HEK293T (cell line): ENCODE data around the gene TRIM56.
"Not testable (repeated sequence)": the region's sequence is repeated elsewhere in the genome, so short reads cannot be mapped to it uniquely, and the experiment has no call there.

Experiments
- CTCF ChIA-PET: fragments of 350-600 bp; formaldehyde crosslinking; extraction: SDS; loops from one replicate; lab custom pipeline; 2021; ENCODE audit warnings: antibody characterized with exemption, inconsistent platforms; lab: Yijun Ruan, JAX
- POLR2A ChIA-PET: fragments of 350-600 bp; formaldehyde crosslinking; extraction: SDS; loops from one replicate; lab custom pipeline; 2020; ENCODE audit warnings: antibody characterized with exemption, inconsistent platforms; lab: Yijun Ruan, JAX
- DNase-seq: peaks from one replicate; pipeline ENCODE4 v3.0.0; 2012; ENCODE audit warnings: mixed read lengths; ENCODE audit errors: extremely low spot score
- ARNT ChIP-seq: fragments of 450-650 bp; IDR thresholded peaks from 2 replicates; pipeline ENCODE4 v1.6.1; 2017; ENCODE audit warnings: mild to moderate bottlenecking
- BHLHE40 ChIP-seq: fragments of 450-650 bp; IDR thresholded peaks from 2 replicates; pipeline ENCODE4 v1.6.1; 2016; ENCODE audit warnings: mild to moderate bottlenecking, moderate library complexity, borderline replicate concordance
- CTBP1 ChIP-seq: fragments of 450-650 bp; IDR thresholded peaks from 2 replicates; pipeline ENCODE4 v1.6.1; 2016; ENCODE audit warnings: borderline replicate concordance
- ELF4 ChIP-seq: fragments of 450-650 bp; IDR thresholded peaks from 2 replicates; pipeline ENCODE4 v1.6.1; 2017; ENCODE audit warnings: antibody characterized with exemption
- FOXA1 ChIP-seq: fragments of 450-650 bp; IDR thresholded peaks from 2 replicates; pipeline ENCODE4 v1.6.1; 2016; ENCODE audit warnings: mild to moderate bottlenecking
- FOXK2 ChIP-seq: fragments of 450-650 bp; IDR thresholded peaks from 2 replicates; pipeline ENCODE4 v1.6.1; 2016; ENCODE audit warnings: mild to moderate bottlenecking
- FOXM1 ChIP-seq: fragments of 450-650 bp; IDR thresholded peaks from 2 replicates; pipeline ENCODE4 v1.6.1; 2017; ENCODE audit warnings: mild to moderate bottlenecking, borderline replicate concordance
- HDGF ChIP-seq: fragments of 450-650 bp; IDR thresholded peaks from 2 replicates; pipeline ENCODE4 v1.6.1; 2017; ENCODE audit warnings: antibody characterized with exemption, borderline replicate concordance
- L3MBTL2 ChIP-seq: fragments of 450-650 bp; conservative IDR thresholded peaks from 2 replicates; pipeline ENCODE4 v1.6.1; 2016; ENCODE audit warnings: mild to moderate bottlenecking
- LEF1 ChIP-seq: fragments of 450-650 bp; IDR thresholded peaks from 2 replicates; pipeline ENCODE4 v1.6.1; 2017; ENCODE audit warnings: mild to moderate bottlenecking, borderline replicate concordance
- NFRKB ChIP-seq: fragments of 450-650 bp; IDR thresholded peaks from 2 replicates; pipeline ENCODE4 v1.6.1; 2016; ENCODE audit warnings: mild to moderate bottlenecking, moderate library complexity
- SP1 ChIP-seq: fragments of 450-650 bp; IDR thresholded peaks from 2 replicates; pipeline ENCODE4 v1.6.1; 2017
- SUZ12 ChIP-seq: fragments of 450-650 bp; IDR thresholded peaks from 2 replicates; pipeline ENCODE4 v1.6.1; 2016; ENCODE audit warnings: mild to moderate bottlenecking
- TARDBP ChIP-seq: fragments of 450-650 bp; IDR thresholded peaks from 2 replicates; pipeline ENCODE4 v1.6.1; 2016
- ZNF384 ChIP-seq: fragments of 450-650 bp; IDR thresholded peaks from 2 replicates; pipeline ENCODE4 v1.6.1; 2016
- TF ChIP-seq, protein P1 (sequence below): fragments of 450-650 bp; IDR thresholded peaks from 2 replicates; pipeline ENCODE4 v1.6.1; 2016

The TRIM56 gene

DNA sequence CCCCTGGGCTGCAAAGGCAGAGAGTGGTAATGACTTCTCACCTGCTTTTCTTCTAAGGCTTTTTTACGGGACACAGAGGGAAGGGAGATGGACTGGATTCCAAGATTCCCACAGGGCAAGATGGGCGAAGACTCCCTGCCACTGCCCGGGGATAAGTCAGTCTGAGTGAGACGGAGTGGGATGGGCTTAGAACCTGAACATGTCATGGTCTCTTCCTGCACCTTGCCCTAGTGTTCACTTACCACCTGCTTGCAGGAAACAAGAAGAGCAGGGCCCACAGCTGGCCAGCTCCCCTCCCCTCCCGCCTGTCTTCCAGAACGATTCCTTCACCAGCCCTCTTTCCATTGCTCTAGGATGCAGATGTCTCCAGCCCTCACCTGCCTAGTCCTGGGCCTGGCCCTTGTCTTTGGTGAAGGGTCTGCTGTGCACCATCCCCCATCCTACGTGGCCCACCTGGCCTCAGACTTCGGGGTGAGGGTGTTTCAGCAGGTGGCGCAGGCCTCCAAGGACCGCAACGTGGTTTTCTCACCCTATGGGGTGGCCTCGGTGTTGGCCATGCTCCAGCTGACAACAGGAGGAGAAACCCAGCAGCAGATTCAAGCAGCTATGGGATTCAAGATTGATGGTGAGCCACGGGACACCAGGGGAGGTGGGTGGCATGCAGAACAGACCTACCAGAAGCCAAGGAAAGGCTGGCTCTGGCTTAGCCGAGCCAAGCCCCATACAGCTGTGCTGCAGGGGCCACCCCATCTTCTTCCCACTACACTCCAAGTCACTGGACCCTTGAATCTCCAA, 43.0 kb downstream of the TRIM56 start:
- CTCF ChIA-PET, result interaction anchor here (1.2 kb wide), 1 partner anchor 11 kb away, joined by 3 read pairs; no protein-coding TSS in a partner anchor
- POLR2A ChIA-PET, result no interaction called here
- TF ChIP-seq, protein P1, sequence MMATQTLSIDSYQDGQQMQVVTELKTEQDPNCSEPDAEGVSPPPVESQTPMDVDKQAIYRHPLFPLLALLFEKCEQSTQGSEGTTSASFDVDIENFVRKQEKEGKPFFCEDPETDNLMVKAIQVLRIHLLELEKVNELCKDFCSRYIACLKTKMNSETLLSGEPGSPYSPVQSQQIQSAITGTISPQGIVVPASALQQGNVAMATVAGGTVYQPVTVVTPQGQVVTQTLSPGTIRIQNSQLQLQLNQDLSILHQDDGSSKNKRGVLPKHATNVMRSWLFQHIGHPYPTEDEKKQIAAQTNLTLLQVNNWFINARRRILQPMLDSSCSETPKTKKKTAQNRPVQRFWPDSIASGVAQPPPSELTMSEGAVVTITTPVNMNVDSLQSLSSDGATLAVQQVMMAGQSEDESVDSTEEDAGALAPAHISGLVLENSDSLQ, result no peak
- TF ChIP-seq L3MBTL2 (no peak), SUZ12 (no peak), CTBP1 (no peak), TARDBP (no peak), LEF1 (no peak), FOXK2 (no peak)
- peak; percentile 5 for DNase-seq

DNA sequence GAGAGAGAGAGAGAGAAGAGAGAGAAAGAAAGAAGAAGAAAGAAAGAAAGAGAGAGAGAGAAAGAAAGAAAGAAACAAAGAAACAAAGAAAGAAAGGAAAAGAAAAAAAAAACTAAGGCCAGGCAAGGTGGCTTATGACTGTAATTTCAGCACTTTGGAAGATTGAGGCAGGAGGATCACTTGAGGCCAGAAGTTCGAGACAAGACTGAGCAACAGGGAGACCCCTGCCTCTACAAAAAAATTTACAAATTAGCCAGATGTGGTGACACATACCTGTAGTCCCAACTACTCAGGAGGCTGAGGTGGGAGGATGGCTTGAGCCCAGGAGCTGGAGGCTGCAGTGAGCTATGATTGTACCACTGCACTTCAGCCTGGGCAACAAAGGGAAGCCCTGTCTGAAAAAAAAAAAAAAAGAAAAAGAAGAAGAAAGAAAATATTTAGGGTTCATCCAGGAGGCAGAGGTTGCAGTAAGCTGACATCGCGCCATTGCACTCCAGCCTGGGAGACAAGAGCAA, 44.4 kb downstream of the TRIM56 start:
- no peak for DNase-seq
- POLR2A ChIA-PET, result no interaction called here
- CTCF ChIA-PET, result no interaction called here
- TF ChIP-seq FOXK2 (no peak), NFRKB (no peak), BHLHE40 (no peak), SUZ12 (no peak), ARNT (no peak), TARDBP (no peak), ZNF384 (no peak), CTBP1 (no peak), L3MBTL2 (no peak), LEF1 (no peak), FOXA1 (no peak), ELF4 (no peak)

DNA sequence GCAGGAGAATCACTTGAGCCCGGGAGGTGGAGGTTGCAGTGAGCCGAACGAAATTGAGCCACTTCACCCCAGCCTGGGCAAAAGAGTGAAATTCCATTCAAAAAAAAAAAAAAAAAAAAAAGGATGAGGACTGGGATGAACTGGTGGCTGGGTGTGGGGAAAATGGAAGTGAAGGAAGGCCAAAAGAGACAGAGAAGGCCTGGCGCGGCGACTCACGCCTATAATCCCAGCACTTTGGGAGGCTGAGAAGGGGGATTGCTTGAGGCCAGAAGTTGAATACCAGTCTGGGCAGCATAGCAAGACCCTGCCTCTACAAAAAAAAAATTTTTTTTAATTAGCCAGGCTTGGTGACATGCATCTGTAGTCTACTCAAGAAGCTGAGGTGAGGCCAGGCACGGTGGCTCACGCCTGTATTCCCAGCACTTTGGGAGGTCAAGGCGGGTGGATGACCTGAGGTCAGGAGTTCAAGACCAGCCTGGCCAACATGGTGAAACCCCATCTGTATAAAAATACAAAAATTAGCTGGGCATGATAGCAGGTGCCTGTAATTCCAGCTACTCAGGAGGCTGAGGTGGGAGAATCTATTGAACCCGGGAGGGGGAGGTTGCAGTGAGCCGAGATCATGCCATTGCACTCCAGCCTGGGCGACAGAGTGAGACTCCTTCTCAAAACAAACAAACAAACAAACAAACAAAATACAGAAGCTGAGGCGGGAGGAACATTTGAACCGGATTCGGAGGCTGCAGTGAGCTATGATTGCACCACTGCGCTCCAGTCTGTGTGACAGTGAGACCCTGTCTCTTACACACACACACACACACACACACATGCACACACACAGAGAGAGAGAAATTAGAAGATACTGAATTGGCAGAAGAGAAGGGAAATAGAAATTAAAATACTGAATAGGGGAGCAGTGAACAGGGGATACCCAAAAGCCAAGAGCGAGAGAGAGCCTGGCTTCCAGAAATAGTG, 47.6 kb downstream of the TRIM56 start:
- POLR2A ChIA-PET, DNase-seq: not testable (repeated sequence)
- CTCF ChIA-PET, result interaction anchor here (0.5 to 1.2 kb wide), 3 partner anchors 11 to 60 kb away, joined by 3 to 6 read pairs (median 3); no protein-coding TSS in a partner anchor

DNA sequence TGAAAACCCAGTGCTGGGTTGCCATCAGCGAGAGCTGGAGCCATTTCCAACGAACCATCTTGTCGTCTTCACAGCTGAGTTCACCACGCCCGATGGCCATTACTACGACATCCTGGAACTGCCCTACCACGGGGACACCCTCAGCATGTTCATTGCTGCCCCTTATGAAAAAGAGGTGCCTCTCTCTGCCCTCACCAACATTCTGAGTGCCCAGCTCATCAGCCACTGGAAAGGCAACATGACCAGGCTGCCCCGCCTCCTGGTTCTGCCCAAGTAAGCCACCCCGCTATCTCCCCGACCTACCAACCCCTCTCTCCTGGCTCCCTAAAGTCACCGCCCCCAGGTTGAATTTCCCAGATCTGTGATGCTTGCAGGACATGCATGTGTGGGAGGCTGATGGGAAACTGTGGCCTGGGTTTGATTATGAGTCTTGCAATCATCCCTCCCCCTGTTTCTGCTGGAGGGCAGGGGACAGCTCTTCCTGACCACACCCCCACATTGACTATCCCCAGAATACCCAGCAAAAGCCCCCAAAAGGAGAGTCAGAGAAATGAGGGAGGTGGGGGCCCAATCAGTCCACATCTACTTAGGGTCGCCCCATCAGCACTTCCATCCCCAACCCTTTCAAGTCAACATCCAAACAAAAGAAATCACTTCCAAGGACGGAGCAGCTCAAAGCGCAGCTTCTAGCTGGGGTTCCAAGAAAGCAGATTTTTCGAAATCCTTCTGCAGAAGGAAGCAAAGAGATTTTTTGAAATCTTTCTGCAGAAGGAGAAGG, 48.5 kb downstream of the TRIM56 start:
- POLR2A ChIA-PET, result interaction anchor here (0.5 kb wide), 1 partner anchor 120 kb away, joined by 3 read pairs; no protein-coding TSS in a partner anchor
- DNase-seq, result no peak
- CTCF ChIA-PET, result interaction anchor here (0.5 to 1.2 kb wide), 4 partner anchors 10 to 334 kb away, joined by 3 to 4 read pairs (median 3); no protein-coding TSS in a partner anchor
- TF ChIP-seq FOXA1 (no peak), SP1 (no peak), L3MBTL2 (no peak), ARNT (no peak), ZNF384 (no peak), TARDBP (no peak), SUZ12 (no peak), ELF4 (no peak), CTBP1 (no peak), NFRKB (no peak), FOXM1 (no peak), FOXK2 (no peak), LEF1 (no peak), HDGF (no peak)
- TF ChIP-seq, protein P1, result no peak

DNA sequence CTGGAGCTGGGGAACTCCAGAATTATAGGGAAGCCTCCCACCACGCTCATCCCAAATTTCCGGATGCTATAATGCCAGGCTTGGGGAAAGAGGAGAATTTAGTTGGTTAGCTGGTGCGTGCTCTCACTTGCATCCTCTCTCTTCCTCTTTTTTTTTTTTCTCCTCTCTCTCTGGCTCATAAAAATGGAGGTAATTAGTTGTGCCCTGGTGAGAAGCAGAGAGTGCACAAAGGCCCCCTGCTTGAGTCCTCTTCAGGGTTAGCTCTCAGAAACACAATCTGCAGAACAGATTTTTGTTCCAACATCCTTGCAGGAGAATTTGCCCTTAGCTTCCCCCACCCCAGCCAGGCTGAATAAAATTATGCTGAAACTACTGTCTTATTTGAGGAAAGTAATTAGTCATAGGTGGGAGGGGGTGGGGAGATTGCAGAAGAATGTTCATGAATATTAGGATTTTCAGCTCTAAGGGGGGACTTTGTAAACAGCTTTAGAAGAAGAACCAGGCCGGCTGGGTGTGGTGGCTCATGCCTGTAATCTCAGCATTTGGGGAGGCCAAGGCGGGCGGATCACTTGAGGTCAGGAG, 49.2 kb downstream of the TRIM56 start:
- DNase-seq, result no peak
- TF ChIP-seq ZNF384 (peak; percentile 54; the same call in 1 of the 2 replicates), L3MBTL2 (no peak)
- ChIA-PET CTCF (interaction anchor here (0.6 to 1.2 kb wide), 2 partner anchors 29 to 335 kb away, joined by 3 to 4 read pairs; no protein-coding TSS in a partner anchor), POLR2A (no interaction called here)
